Posterior vena cava (tissue), 2 donors: ENCODE results near the gene PTAFR. TPM values are rescaled to one million over a fixed set of nuclear protein-coding genes. Genes with fewer than 3 reads are reported as not detected.

ENCODE experiments used
- DNase-seq: peaks from one replicate; pipeline ENCODE4 v3.0.0-alpha.2; 2020; ENCODE audit warnings: low spot score
- intact Hi-C, 2 donors: fragments of 100-400 bp; cut with DNase I; formaldehyde crosslinking; loops; one replicate each; pipeline versions ENCODE4 v1.14.1 to v1.14.2; 2022 to 2023
- total RNA-seq, 2 donors: library from RNA; stranded (reverse); fragmentation: NEBNext Ultra II Directional; extraction: Animal tissue kit (Norgen Biotek cat#: 25700); gene quantifications; one replicate each; pipeline ENCODE4 v1.2.1, GENCODE V29; 2021
- donor health status: DM: yes; HTN: yes; CAD: no.
- donor health status: DM: yes; HTN: yes; CAD: no.

PTAFR gene
- total RNA-seq, 2 donors from 2014 or later, result 5.9 to 9.3 TPM

- intact Hi-C loops, result no loop called here
- DNase-seq, result no peak
These were observed 47.3 kb downstream of the PTAFR start for GRCh38 chr1:28129150-28129549.

- intact Hi-C loops, result no loop called here
- no peak for DNase-seq
These were observed 48.8 kb downstream of the PTAFR start for GRCh38 chr1:28127617-28128257.

- intact Hi-C loops, result no loop called here
- DNase-seq, result no peak
These were observed 49.6 kb downstream of the PTAFR start for GRCh38 chr1:28126783-28127490.

GRCh38 chr1:28126212-28126611 lies 50.3 kb downstream of the PTAFR start:
- intact Hi-C loops, result no loop called here

GRCh38 chr1:28123461-28123961 lies 53.0 kb downstream of the PTAFR start:
- intact Hi-C loops, result no loop called here
- DNase-seq, result no peak

More at GRCh38 chr1:28126212-28126611, 50.3 kb downstream of the PTAFR start:
- no peak for DNase-seq

GRCh38 chr1:28122183-28122582 lies 54.3 kb downstream of the PTAFR start:
- no peak for DNase-seq
- intact Hi-C loops, result no loop called here

- intact Hi-C loops, result no loop called here
- DNase-seq, result no peak
These were observed 56.9 kb downstream of the PTAFR start for GRCh38 chr1:28119556-28119955.

GRCh38 chr1:28118640-28119307 lies 57.7 kb downstream of the PTAFR start:
- intact Hi-C loops, result no loop called here
- no peak for DNase-seq

GRCh38 chr1:28115267-28115666 lies 61.2 kb downstream of the PTAFR start:
- no peak for DNase-seq
- intact Hi-C loops, result no loop called here

GRCh38 chr1:28114844-28115243 lies 61.6 kb downstream of the PTAFR start:
- DNase-seq, result no peak
- intact Hi-C loops, result no loop called here

GRCh38 chr1:28113242-28113572 lies 63.3 kb downstream of the PTAFR start:
- intact Hi-C loops, result no loop called here

GRCh38 chr1:28112388-28113241 lies 63.9 kb downstream of the PTAFR start:
- intact Hi-C loops, result no loop called here
- no peak for DNase-seq

More at GRCh38 chr1:28113242-28113572, 63.3 kb downstream of the PTAFR start:
- DNase-seq, result no peak

- no peak for DNase-seq
- intact Hi-C loops, result no loop called here
These were observed 65.3 kb downstream of the PTAFR start for GRCh38 chr1:28111157-28111556.

GRCh38 chr1:28110555-28110954 lies 65.9 kb downstream of the PTAFR start:
- no peak for DNase-seq
- intact Hi-C loops, result no loop called here

GRCh38 chr1:28109639-28110038 lies 66.9 kb downstream of the PTAFR start:
- DNase-seq, result no peak
- intact Hi-C loops, result loop anchor here in 1 of 2 donors (10.0 kb wide), 1 partner anchor 95 kb away; no protein-coding TSS in a partner anchor

- intact Hi-C loops, result loop anchor here in 1 of 2 donors (10.0 kb wide), 1 partner anchor 97 kb away; no protein-coding TSS in a partner anchor
- no peak for DNase-seq
These were observed 68.5 kb downstream of the PTAFR start for GRCh38 chr1:28108001-28108400.

- DNase-seq, result no peak
- intact Hi-C loops, result loop anchor here in 1 of 2 donors (10.0 kb wide), 1 partner anchor 100 kb away; no protein-coding TSS in a partner anchor
These were observed 71.5 kb downstream of the PTAFR start for GRCh38 chr1:28104866-28105467.

GRCh38 chr1:28102189-28102588 lies 74.3 kb downstream of the PTAFR start:
- intact Hi-C loops, result loop anchor here in 1 of 2 donors (10.0 kb wide), 1 partner anchor 103 kb away; no protein-coding TSS in a partner anchor
- no peak for DNase-seq
